Mesenchymal stem cell (in vitro differentiated cells and primary cell): Measurements from ENCODE around the gene NDUFAF8.

Experiments
- DNase-seq: peaks from one replicate; pipeline ENCODE4 v3.0.0-alpha.2; 2013
- H2AFZ ChIP-seq: one replicate; pipeline ENCODE4 v1.6.1; 2013; ENCODE audit warnings: low read depth, mild to moderate bottlenecking, control low read depth, inconsistent platforms, low read length, moderate library complexity
- H2AK5ac ChIP-seq: 2 replicates; pipeline ENCODE4 v1.6.1; 2013; ENCODE audit warnings: low read length, moderate library complexity, mild to moderate bottlenecking, inconsistent platforms; ENCODE audit not compliant: severe bottlenecking
- H2BK120ac ChIP-seq: one replicate; pipeline ENCODE4 v1.6.1; 2013; ENCODE audit warnings: low read depth, mild to moderate bottlenecking, inconsistent platforms, low read length, moderate library complexity
- H2BK12ac ChIP-seq, 2 experiments: one replicate each; pipeline ENCODE4 v1.6.1; 2013; ENCODE audit warnings: inconsistent platforms in 2 of 2, low read length in 2 of 2, mild to moderate bottlenecking in 2 of 2, moderate library complexity in 2 of 2, control low read depth in 1 of 2
- H2BK15ac ChIP-seq: one replicate; pipeline ENCODE4 v1.6.1; 2013; ENCODE audit warnings: mild to moderate bottlenecking, low read depth, inconsistent platforms; ENCODE audit not compliant: poor library complexity, severe bottlenecking
- H2BK5ac ChIP-seq: 2 replicates; pipeline ENCODE4 v1.6.1; 2013; ENCODE audit warnings: low read depth, mild to moderate bottlenecking, low read length, control low read depth, inconsistent platforms; ENCODE audit not compliant: poor library complexity, severe bottlenecking
- H3K14ac ChIP-seq, 2 experiments: one replicate each; pipeline ENCODE4 v1.6.1; 2013; ENCODE audit warnings: inconsistent platforms in 2 of 2, low read length in 2 of 2, control low read depth in 1 of 2, mild to moderate bottlenecking in 1 of 2, moderate library complexity in 1 of 2
- H3K18ac ChIP-seq, 2 experiments: one replicate each; pipeline ENCODE4 v1.6.1; 2013; ENCODE audit warnings: inconsistent platforms in 2 of 2, low read length in 2 of 2, control low read depth in 1 of 2, low read depth in 1 of 2, mild to moderate bottlenecking in 1 of 2
- H3K23ac ChIP-seq, 2 experiments: one replicate each; pipeline ENCODE4 v1.6.1; 2013; ENCODE audit warnings: inconsistent platforms in 2 of 2, low read length in 2 of 2, mild to moderate bottlenecking in 2 of 2, moderate library complexity in 2 of 2, control low read depth in 1 of 2
- H3K27ac ChIP-seq: 2 replicates; pipeline ENCODE4 v1.5.1; 2013; ENCODE audit warnings: mild to moderate bottlenecking, moderate library complexity, low read length, control low read depth, inconsistent platforms; ENCODE audit not compliant: poor library complexity, severe bottlenecking
- H3K27me3 ChIP-seq, 2 experiments: 2 replicates each; pipeline versions ENCODE4 v1.6.1 to v1.7.0; 2013; ENCODE audit warnings: low read length in 2 of 2, mild to moderate bottlenecking in 2 of 2, moderate library complexity in 2 of 2, control low read depth in 1 of 2, inconsistent platforms in 1 of 2; ENCODE audit not compliant: control insufficient read depth in 1 of 2, insufficient read depth in 1 of 2
- H3K36me3 ChIP-seq, 2 experiments: 2 replicates each; pipeline versions ENCODE4 v1.6.1 to v1.7.0; 2013; ENCODE audit warnings: low read length in 2 of 2, control low read depth in 1 of 2, inconsistent platforms in 1 of 2, low read depth in 1 of 2, mild to moderate bottlenecking in 1 of 2; ENCODE audit not compliant: insufficient read depth in 2 of 2, control insufficient read depth in 1 of 2
- H3K4ac ChIP-seq, 2 experiments: one replicate each; pipeline ENCODE4 v1.6.1; 2013; ENCODE audit warnings: inconsistent platforms in 2 of 2, low read length in 2 of 2, mild to moderate bottlenecking in 2 of 2, moderate library complexity in 2 of 2, control low read depth in 1 of 2, low read depth in 1 of 2
- H3K4me1 ChIP-seq: 2 replicates; pipeline ENCODE4 v1.6.1; 2013; ENCODE audit warnings: low read depth, low read length, control low read depth; ENCODE audit not compliant: control insufficient read depth, insufficient read depth
- H3K4me2 ChIP-seq: 2 replicates; pipeline ENCODE4 v1.6.1; 2013; ENCODE audit warnings: low read length, mild to moderate bottlenecking, inconsistent platforms; ENCODE audit not compliant: poor library complexity, severe bottlenecking
- H3K4me3 ChIP-seq, 2 experiments: 2 replicates each; pipeline versions ENCODE4 v1.5.1 to v1.7.0; 2013; ENCODE audit warnings: low read length in 2 of 2, mild to moderate bottlenecking in 2 of 2, control low read depth in 1 of 2, low read depth in 1 of 2; ENCODE audit not compliant: insufficient read depth in 1 of 2
- H3K79me1 ChIP-seq: replicated peaks from 2 replicates; pipeline ENCODE4 v1.6.1; 2013; ENCODE audit warnings: mild to moderate bottlenecking, control low read depth, low read length, inconsistent platforms; ENCODE audit not compliant: poor library complexity, severe bottlenecking
- H3K9ac ChIP-seq: 2 replicates; pipeline ENCODE4 v1.7.0; 2013; ENCODE audit warnings: mild to moderate bottlenecking, low read length, moderate library complexity
- H3K9me3 ChIP-seq: 2 replicates; pipeline ENCODE4 v1.7.0; 2013; ENCODE audit warnings: mild to moderate bottlenecking, low read length; ENCODE audit not compliant: control insufficient read depth
- H4K8ac ChIP-seq: one replicate; pipeline ENCODE4 v1.6.1; 2013; ENCODE audit warnings: inconsistent platforms, mild to moderate bottlenecking, low read length, moderate library complexity
- H4K91ac ChIP-seq: one replicate; pipeline ENCODE4 v1.6.1; 2013; ENCODE audit warnings: mild to moderate bottlenecking, low read length, inconsistent platforms
- WGBS: methylation state at CpG from one replicate; pipeline ENCODE4 v1.1.7; 2013; ENCODE audit warnings: mixed read lengths; 5-methylcytosine and 5-hydroxymethylcytosine counted together

The NDUFAF8 gene

DNA sequence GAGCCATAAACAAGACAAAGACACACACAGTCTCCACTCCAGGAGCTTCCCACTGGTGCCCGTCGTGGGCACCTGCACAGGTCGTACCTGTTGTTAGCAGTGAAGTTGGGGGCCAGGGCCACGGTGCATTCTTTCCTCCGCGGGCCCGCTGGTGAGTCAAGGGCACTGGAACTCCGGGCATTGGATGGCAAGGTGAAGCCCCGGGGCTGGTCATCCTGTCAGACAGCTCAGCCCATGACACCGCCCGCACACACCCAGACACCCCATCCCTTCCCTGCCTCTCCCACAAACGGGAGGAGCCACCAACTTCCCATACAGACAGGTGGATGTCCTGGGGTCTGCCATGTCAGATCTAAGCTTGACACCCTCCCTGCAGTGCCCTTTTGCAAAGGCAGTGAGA lies 32.5 kb upstream of the NDUFAF8 start:
- no peak overlapping the region for H3K4ac ChIP-seq
- H4K91ac ChIP-seq: no peak overlapping the region
- no peak overlapping the region for H4K8ac ChIP-seq
- H2BK12ac ChIP-seq: no peak overlapping the region
- no peak overlapping the region for H2AK5ac ChIP-seq
- no peak overlapping the region for H3K18ac ChIP-seq
- no peak overlapping the region for H2AFZ ChIP-seq
- H3K9me3 ChIP-seq: no peaks in the 10 kb centered on the region
- H2BK15ac ChIP-seq: no peak overlapping the region
- no peak for DNase-seq
- no peak overlapping the region for H3K14ac ChIP-seq
- no peak overlapping the region for H2BK5ac ChIP-seq
- WGBS: 94% methylated on average over 12 of the region's 12 CpGs
- peaks cover 11% of the 10 kb centered on the region for H3K79me1 ChIP-seq
- no peak overlapping the region for H3K4me2 ChIP-seq
- peaks cover 0 to 57% of the 10 kb centered on the region in 2 experiments for H3K36me3 ChIP-seq
- no peak overlapping the region for H3K9ac ChIP-seq
- H3K4me1 ChIP-seq: peaks cover 10% of the 10 kb centered on the region
- H3K27me3 ChIP-seq: no peaks in the 10 kb centered on the region
- H3K23ac ChIP-seq: no peak overlapping the region
- no peak overlapping the region for H3K27ac ChIP-seq
- no peak overlapping the region for H2BK120ac ChIP-seq
- no peak overlapping the region for H3K4me3 ChIP-seq

DNA sequence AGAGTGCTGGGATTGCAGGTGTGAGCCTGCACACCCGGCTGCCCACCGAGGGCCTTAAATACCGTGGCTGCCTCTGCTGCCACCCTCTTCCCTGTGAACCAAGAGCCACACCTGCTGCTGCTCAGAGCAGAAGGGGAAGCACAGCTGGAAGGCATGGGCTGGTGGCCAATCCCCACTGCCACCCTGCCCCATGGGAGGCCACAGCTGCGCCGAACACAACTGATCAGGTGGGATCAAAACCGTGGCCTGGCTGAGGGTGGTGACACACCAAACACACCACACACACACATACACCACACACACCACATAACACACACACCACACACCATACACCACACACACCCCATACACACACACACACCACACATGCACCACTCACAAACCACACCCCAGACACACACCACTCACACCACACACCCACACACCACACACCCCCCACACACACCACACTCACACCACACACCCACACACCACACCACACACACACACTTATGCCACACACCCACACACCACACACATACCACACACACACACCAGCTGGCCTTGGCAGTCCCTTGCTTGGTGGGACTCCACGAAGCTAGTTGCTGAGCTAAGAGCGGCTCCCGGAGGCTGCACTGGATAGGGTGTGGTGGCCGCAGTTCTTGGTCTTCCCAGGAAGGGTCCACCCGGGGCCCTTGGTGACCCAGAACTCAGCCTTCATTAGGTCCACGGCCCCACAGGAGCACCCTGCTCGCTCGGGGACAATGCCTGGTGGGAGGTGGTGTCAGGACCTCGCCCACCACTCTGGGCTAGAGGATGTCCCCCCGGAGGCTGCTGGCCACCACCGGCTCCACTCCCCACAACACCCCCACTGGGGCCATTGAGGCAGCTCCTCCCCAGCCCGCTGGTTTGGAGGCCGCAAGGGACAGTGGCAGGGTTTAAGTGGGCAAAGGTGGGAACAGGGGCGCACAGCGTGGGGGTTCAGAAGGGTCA lies 31.2 kb upstream of the NDUFAF8 start:
- no peak overlapping the region for H2AFZ ChIP-seq
- H2BK5ac ChIP-seq: no peak overlapping the region
- no peak overlapping the region for H2BK120ac ChIP-seq
- peaks cover 10% of the 10 kb centered on the region for H3K4me1 ChIP-seq
- H3K4ac ChIP-seq: no peak overlapping the region
- H2BK15ac ChIP-seq: no peak overlapping the region
- H3K36me3 ChIP-seq: peaks cover 0 to 51% of the 10 kb centered on the region in 2 experiments
- no peak overlapping the region for H2AK5ac ChIP-seq
- no peak overlapping the region for H3K4me3 ChIP-seq
- peak overlapping the region in 1 of 2 experiments; percentile 19 for H3K14ac ChIP-seq
- no peak overlapping the region for H3K4me2 ChIP-seq
- H4K91ac ChIP-seq: no peak overlapping the region
- over 99% methylated on average over 16 of the region's 21 CpGs for WGBS
- no peak overlapping the region for H3K27ac ChIP-seq
- no peak for DNase-seq
- peak overlapping the region; percentile 51 for H4K8ac ChIP-seq
- H3K27me3 ChIP-seq: no peaks in the 10 kb centered on the region
- H2BK12ac ChIP-seq: no peak overlapping the region
- peaks cover 15% of the 10 kb centered on the region for H3K79me1 ChIP-seq
- no peak overlapping the region for H3K9ac ChIP-seq
- no peak overlapping the region for H3K23ac ChIP-seq
- no peak overlapping the region for H3K18ac ChIP-seq
- no peaks in the 10 kb centered on the region for H3K9me3 ChIP-seq

DNA sequence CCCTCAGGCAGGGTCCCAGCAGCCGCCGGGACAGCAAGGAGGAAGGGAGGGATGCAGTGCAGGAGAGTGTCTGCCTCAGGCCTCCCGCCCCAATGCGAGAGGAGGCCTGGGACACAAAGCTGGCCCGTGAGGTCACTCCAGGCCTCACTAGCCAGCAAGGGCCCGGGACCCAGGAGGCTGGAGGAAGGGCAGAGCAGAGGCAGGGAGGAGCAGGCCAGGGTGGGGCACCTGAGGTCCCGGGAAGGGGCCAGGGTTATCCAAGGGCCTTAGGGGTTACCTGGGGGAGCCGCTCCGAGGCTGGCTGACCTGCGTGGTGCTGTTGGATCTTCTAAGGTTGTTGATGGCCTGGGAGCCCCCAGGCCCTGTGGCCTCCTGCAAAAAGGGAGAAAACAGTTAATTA lies 30.5 kb upstream of the NDUFAF8 start:
- Histone ChIP-seq H2BK15ac (no peak overlapping the region), H3K36me3 (peaks cover 0 to 43% of the 10 kb centered on the region in 2 experiments), H4K91ac (peak overlapping the region; percentile 21), H2AK5ac (no peak overlapping the region), H3K27ac (no peak overlapping the region), H3K4ac (no peak overlapping the region), H2BK5ac (no peak overlapping the region), H3K18ac (no peak overlapping the region), H4K8ac (no peak overlapping the region), H3K79me1 (peaks cover 17% of the 10 kb centered on the region), H3K9me3 (no peaks in the 10 kb centered on the region), H3K23ac (no peak overlapping the region), H2BK120ac (no peak overlapping the region), H3K27me3 (no peaks in the 10 kb centered on the region), H2BK12ac (no peak overlapping the region), H3K4me3 (no peak overlapping the region), H2AFZ (no peak overlapping the region), H3K14ac (no peak overlapping the region), H3K4me2 (no peak overlapping the region), H3K9ac (no peak overlapping the region), H3K4me1 (peaks cover 10% of the 10 kb centered on the region)
- WGBS: 96% methylated on average over 10 of the region's 10 CpGs
- no peak for DNase-seq

DNA sequence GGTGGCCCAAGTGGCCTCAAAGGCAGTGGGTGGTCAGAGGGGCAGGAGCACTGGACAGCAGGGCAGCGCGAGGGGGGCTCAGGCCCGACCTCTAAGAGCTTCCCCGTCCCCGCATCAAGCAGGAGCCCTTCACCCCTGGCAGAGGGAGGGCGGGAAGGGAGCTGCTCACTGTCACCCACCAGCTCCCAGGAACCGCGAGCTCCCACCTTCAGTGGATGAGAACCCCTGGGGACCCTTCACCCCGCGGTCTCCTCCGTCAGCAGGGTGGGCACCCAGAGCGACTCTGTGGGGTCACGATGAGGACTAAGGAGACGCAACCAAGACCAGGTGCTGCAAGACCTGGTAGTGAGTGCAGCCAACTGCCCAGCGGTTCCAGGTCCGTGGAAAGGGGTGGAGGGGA lies 30.0 kb upstream of the NDUFAF8 start:
- Histone ChIP-seq H2BK12ac (no peak overlapping the region), H3K14ac (no peak overlapping the region), H4K91ac (no peak overlapping the region), H3K27me3 (no peaks in the 10 kb centered on the region), H3K79me1 (peaks cover 18% of the 10 kb centered on the region), H2BK5ac (no peak overlapping the region), H2BK120ac (no peak overlapping the region), H3K9me3 (no peaks in the 10 kb centered on the region), H2AK5ac (no peak overlapping the region), H3K18ac (no peak overlapping the region), H3K36me3 (peaks cover 0 to 39% of the 10 kb centered on the region in 2 experiments), H3K23ac (no peak overlapping the region), H3K27ac (no peak overlapping the region), H3K4ac (no peak overlapping the region), H3K4me1 (peaks cover 10% of the 10 kb centered on the region), H4K8ac (no peak overlapping the region), H2AFZ (no peak overlapping the region), H3K4me2 (no peak overlapping the region), H3K9ac (no peak overlapping the region), H3K4me3 (no peak overlapping the region), H2BK15ac (no peak overlapping the region)
- DNase-seq: no peak
- 98% methylated on average over 16 of the region's 16 CpGs for WGBS
